HG03442 (cell line): ENCODE measurements around the gene POLD4.

ENCODE experiments used
- ATAC-seq: cut with Tn5 transposase; IDR thresholded peaks from one replicate; pipeline ENCODE4 v1.9.1; 2021; ENCODE audit warnings: mild to moderate bottlenecking, moderate library complexity; ENCODE audit not compliant: unreplicated experiment

POLD4 gene

DNA sequence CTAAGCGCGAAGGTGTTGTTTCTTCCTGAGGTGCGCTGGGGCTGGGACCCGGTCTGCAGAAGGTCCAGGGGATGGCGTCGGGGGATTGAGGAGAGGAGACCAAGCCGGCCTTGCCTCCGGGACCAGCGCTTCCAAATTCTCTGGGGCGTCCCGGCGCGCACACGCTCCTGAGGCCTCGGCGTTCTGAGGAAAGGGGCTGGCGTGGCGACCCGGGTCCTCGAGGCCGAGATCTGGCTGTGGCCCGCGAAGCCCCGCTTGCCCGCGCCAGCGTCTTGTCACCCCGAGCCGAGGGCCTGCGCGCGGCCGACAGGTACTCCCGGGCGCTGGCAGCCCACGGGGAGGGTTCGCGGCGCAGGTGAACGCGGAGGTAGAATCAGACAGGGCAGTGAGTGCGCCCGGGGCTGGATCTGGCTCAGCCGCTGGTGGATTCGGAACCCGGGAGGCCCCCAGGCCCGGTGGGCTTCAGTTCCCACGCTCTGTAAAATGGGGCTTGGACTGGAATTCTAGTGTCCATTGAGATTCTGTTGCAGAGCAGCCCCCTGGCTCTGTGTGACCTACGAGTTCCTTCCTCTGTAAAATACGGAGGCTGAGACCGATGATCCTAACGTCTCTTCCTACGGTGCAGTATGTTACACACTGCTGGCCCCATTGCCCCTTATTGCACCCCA, 35.3 kb downstream of the POLD4 start:
- peak; percentile 11 for ATAC-seq

DNA sequence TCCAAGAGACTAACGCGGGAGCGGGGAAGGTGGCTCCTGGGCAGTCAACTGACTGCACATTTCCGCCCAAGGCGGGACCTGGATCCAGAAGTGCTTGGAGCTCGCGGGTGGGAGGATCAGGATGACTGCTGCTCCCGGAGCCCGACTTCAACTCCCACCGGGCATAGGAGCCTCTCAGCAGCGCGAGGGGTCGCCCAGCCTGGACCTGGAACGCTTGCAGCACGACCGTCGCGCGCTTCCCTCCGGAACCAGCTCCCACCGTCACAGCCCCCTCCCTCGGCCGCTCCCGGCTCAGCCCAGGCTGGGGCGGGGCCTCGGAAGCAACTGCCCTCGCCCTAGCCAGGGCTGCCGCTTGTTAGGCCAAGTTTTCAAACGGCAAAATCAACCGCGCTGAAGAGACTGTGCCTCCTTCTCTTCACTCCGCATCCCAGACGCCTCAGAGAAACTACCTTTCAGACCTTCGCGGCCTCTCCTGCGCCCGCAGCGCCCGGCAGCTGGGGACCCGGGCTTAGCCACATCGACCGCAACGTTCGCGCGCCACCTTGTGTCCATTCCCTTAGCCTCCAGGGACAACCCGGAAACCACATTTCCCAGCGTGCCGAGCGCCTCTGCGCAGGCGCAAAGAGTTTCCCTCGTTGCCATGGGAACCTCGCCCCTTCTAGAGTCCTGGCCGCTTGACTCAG, 36.0 kb downstream of the POLD4 start:
- peak; percentile 81 for ATAC-seq

DNA sequence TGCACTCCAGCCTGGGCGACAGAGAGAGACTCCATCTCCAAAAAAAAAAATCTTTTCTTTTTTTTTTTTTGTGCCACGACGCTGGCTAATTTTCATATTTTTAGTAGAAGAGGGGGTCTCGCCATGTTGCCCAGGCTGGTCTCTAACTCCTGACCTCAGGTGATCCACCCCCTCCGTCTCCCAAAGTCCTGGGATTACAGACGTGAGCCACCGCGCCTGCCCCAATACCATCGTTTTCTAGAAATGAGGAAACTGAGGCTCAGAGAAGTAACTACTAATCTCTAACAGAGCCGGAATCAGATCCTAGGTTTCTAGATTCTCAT, 36.5 kb downstream of the POLD4 start:
- no peak for ATAC-seq

DNA sequence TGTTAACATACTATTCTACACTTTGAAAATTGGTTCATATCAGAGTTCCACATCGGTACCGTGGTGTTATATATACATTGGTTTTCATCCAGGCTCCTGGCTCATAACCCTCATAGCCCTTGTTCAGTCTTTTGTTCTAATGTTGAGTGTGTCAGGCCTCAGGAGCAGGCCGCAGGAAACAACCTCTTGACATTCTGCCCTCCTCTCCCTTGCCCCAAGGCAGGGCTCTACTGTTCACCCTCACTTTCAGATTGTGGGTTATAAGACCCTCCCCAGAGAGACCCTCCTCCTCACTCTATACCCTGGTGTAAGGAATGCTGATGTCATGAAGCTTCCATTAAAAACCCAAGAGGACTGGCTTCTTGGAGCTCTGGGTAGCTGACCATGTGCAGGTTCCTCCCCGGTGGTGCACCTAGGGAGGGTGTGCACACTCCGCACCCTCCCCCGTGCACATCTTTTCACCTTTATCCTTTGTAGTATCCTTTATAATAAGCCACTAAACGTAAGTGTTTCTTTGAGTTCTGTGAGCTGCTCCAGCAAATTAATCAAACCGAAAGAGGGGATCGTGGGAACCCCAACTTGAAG, 37.9 kb downstream of the POLD4 start:
- ATAC-seq, result no peak

DNA sequence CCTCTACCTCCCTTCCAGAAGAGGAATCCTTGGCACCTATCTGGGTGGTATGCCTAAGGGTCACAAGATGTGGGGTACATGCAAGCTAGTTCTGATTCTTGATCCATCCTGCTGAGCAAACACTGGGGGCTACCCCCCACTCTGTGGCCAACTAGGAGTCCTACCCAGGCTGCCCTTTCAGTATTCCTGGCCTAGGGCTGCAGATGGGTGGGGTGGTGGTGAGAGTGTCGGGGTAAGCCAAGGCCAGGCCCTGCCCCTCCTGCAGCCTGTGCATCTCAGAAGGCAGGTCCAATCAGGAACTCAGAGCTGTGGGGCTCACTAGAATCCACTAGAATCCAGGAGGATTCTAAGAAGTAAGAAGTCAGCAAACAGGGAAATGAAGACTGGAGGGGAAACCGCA, 39.1 kb downstream of the POLD4 start:
- ATAC-seq, result no peak

DNA sequence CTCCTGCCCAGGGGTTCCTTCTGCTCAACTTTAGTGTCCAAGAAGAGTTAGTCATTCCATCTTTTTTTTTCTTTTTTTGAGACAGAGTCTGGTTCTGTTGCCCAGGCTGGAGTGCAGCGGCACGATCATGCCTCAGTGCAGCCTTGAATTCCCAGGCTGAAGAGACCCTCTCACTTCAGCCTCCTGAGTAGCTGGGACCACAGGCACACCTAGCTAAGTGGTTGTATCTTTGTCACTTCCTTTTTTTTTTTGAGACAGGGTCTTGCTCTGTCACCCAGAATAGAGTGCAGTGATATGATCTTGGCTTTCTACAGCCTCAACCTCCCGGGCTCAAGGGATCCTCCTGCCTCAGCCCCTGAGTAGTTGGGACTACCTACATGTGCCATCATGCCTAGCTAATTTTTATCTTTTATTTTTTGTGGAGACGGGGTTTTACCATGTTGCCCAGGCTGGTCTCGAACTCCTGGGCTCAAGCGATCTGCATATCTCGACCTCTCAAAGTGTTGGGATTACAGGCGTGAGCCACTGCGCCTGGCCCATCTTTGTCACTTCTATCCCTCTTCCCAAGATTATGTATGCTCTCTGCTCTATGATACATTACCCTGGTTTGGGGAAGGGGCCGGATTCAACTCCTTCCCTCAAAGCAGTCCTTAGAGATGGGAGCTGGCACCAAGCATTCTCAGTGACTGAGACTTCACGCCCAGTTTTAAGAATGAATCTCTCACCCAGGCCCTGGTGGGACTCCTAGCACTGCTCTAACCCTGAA, 40.0 kb downstream of the POLD4 start:
- no peak for ATAC-seq

DNA sequence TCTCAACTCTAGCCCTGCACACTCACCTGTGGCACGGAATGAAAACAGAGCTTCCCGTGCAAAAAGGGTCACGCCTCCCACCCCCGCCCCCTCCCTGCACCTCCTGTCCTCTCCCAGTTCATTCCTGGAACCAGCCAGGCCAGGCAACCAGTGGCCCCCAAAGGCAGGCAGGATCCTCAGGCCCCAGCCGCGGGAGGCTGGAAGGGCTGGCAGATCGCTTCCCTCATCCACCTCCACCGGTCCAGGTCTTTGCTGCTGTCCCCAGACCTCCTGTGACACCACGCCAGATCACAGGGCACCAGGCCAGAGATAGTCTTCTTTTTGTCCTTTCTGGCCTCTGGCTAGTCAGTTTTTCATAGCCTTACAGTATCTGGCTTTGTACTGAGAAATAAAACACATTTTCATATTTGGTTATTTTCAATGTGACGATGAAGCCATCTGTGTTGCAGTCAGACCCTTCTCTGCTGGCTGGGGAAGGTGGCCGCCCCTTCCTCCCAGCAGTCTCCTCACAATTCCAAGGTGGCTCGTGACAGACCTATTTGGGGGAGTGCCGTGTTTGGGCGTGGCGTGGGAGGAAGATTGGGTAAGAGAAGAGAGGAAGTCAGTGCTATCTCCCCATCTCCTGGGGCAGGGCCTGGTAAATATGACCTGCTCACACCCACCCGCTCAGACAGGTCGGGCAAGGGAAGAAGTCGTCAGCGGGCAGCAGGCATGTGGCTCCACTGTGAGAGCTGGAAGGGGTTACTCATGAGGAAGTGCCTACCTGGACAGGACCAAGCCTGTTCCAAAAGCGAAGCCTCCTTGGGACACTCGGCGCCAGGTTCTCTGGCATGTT, 40.9 kb downstream of the POLD4 start:
- no peak for ATAC-seq

DNA sequence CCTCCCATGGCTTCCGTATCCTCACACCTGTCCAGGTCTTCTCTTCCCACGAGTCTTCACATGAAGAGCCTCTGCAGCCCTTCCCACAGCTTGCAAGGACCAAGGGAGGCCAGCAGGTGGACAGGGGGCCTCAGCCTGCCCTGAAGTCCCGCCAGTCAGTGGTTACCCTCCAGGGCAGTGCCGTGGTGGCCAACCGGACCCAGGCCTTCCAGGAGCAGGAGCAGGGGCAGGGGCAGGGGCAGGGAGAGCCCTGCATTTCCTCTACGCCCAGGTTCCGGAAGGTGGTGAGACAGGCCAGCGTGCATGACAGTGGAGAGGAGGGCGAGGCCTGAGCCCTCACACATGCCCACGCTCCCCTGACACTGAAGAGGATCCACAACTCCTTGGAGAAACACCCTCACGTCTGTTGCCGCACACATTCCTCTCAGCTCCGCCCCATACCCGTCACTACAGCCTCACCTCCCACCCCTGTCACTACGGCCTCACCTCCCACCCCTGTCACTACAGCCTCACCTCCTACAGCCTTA, 41.7 kb downstream of the POLD4 start:
- no peak for ATAC-seq

DNA sequence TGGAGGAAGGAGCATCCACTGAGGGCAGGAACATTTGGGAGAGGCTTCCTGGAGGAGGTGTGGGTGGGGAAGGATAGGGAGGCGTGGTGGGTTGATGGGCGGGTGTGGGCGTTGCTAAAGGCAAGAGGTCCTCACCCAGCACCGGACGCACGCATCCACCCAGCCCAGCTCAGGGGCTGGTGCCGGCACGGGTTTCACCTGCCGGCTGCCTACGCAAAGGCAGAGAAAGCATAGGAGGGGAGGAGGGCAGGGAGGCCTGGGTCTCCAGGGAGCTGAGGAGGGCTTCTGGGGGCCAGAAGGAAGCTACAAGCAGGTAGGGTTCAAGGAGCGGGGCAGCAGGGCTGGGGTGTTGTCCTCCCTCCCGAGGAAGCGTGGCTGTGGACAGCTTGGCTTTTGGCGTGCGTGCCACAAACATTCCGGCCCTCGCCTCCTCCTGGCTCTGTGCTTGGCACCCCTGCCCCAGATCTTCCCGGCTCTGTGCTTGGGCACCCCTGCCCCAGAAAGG, 42.2 kb downstream of the POLD4 start:
- no peak for ATAC-seq

DNA sequence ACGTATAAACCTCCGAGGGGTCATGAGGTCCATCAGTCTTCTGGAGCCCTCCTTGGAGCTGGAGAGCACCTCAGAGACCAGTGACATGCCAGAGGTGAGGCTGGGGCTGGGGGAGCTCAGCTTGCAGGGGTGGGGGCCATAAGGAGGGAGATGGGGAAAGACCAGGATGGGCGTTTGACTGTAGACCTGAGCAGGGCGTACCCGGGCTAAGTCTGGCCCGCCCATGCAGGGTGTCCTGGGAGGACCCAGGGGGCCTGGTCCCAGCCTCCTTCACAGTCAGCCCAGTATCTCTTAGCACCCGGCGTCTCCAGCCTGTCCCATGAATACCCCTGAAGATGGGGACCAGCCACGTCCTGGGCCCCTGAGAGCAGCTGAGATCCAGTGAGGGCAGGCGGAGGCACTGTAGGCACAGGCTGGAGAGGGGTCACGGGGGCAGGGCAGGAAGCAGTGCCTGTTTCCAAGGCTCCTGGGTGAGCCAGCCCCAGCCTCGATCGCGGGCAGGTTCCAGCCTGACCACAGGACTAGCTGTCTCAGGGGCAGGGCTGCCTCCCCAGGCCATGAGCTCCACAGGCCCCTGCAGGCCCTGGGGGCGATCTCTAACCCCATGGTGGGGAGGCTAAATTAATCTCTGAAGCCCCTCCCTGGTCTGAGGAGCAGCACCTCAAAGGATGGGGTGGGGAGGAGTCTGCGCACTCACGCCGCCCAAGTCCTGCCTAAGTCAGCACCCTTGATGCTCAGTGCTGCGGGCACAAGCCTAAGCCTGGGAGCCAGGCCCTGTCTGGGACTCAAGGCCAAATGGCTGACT, 42.9 kb downstream of the POLD4 start:
- ATAC-seq, result no peak

DNA sequence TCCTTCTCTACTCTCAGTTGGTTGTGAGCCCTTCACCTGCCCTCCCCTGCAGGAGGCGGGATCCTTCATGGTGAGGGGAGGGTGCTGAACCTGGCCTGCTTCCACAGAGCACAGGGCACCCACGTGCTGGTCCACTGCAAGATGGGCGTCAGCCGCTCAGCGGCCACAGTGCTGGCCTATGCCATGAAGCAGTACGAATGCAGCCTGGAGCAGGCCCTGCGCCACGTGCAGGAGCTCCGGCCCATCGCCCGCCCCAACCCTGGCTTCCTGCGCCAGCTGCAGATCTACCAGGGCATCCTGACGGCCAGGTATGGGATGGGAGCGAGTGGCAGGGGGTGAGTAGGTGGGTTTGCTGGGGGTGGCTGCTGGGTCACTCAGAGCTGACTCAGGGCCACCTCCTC, 43.7 kb downstream of the POLD4 start:
- no peak for ATAC-seq

DNA sequence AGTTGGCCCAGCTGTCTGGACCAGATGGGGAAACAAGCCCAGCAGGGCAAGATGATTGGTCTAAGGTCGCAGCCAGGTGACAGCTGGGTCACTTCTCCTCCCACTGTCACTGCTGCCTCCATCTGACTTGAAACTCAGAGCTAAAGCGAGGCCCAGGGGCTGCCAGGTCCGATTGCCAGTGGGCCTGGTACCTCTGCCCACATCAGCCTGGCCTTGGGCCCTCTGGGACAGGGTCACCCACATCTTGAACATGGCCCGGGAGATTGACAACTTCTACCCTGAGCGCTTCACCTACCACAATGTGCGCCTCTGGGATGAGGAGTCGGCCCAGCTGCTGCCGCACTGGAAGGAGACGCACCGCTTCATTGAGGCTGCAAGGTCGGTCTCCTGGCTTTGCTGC, 44.2 kb downstream of the POLD4 start:
- ATAC-seq, result no peak

DNA sequence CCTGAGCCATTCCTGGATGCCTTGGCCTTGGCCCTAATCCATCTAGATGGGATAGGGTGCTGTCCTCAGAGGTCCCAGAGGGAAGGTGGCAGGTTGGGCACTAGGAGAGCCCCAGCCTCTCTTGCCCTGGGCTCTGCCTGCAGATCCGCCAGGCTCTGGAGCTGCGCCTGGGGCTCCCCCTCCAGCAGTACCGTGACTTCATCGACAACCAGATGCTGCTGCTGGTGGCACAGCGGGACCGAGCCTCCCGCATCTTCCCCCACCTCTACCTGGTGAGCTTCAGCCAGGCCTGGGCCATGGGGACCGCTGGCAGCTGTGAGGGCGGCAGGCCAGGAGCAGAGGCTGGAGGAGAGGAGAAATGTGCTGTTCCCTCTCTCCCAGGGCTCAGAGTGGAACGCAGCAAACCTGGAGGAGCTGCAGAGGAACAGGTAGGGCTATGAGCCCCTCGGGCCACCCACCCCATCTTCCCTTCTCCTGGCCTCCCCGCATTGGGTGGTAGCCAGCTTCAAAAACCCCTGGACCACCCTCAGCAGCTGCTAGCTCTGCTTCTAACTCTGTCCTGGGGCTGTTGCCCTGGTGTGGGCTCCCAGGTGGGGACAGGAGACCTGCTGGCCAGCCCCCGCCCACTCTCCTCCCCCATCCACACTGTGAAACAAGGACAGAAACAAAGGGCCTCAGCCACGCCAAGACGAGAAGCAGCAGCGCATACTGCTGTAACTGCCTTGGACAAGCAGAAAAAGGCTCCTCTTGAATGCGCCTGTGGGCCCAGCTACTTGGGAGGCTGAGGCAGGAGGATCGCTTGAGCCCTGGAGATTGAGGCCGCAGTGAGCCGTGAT, 45.1 kb downstream of the POLD4 start:
- ATAC-seq, result no peak

DNA sequence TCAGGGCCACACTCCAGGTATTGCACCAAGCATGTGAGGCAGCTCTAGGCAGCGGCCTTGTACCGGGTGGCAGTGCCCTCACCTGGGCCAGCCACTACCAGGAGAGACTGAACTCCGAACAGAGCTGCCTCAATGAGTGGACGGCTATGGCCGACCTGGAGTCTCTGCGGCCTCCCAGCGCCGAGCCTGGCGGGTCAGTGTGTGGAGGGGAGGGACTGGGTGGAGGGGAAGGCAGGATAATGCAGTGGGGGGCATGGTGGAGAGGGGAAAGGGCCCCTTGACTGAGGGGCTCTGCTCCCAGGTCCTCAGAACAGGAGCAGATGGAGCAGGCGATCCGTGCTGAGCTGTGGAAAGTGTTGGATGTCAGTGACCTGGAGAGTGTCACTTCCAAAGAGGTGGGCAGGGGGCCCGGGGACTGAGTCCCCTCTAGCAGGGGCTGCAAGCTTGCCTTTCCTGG, 45.8 kb downstream of the POLD4 start:
- no peak for ATAC-seq

DNA sequence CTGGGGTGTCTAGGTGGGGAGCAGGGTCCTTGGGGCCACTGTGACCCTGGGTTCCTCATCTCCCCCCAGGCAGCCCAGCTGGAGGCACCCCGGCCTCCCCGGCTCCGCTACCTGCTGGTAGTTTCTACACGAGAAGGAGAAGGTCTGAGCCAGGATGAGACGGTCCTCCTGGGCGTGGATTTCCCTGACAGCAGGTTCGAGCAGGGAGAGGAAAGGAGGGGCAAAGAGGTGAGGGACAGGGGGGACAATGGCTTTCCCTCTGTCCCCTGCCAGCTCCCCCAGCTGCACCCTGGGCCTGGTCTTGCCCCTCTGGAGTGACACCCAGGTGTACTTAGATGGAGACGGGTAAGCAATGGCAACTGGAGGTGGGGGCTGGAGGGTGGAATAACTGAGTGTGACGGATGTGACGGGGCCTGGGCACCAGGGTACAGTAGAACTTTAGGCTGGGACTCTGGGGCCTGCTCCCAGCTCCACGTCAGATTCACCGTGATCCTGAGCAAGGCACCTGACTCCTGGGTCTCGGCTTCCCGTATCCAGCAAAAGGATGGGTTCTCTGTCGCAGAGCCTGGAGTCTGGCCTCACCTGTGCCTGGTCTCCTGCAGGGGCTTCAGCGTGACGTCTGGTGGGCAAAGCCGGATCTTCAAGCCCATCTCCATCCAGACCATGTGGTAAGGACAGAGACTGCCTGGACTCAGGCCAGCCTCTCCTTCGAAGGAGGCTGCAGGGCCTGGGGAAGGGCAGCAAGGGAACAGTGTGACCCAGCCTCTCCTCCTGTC, 46.4 kb downstream of the POLD4 start:
- no peak for ATAC-seq

DNA sequence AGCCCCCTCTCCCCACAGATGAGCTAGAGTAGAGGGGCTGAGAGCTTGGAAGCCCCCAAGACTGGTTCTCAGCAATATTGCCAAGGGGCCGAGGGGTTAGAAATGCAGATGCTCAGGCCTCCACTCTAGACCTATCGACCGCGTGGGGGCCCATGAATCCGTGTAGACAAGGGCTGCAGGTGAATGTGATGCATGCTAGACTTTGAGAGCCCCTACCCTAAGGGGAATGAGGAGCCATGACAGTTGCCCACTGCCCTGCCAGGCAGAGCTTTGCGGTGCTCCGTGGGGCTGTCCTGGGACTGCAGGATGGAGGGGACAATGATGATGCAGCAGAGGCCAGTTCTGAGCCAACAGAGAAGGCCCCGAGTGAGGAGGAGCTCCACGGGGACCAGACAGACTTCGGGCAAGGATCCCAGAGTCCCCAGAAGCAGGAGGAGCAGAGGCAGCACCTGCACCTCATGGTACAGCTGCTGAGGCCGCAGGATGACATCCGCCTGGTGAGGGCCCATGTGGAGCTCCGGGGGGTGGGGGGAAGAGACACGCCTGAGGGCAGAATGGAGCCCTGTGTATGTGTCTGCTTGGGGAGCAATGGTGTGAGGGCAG, 48.7 kb downstream of the POLD4 start:
- no peak for ATAC-seq

DNA sequence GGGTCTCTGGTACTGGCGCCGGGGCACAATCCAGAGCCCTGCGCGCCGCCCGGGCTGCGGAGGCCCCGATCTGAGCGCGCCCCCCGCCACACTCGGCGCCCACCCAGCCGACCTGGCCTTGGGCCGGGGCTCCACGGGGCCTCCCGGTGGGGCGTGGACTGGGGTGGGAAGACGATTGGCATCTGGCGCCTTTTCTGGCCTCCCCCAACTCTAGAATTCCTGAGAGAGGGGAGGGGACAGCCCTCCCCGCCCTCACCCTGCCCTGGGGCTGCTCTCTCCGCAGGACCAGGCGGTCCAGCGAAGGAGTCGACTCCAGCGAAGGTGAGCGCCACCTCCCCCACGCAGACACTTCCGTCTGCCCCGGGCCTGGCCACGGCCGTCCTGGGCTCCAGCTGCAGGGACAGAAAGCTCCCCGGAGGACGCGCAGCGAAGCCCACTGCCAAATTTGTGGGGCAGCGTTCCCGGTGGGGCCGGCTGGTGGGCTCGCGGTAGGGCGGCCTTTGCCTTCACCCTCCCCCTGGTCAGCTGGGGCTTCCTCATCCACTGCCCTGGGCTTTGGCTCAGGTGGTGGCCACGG, 49.4 kb downstream of the POLD4 start:
- ATAC-seq, result no peak
